Measurements from ENCODE around the gene PANX1.

- TF ChIP-seq POLR2A (IDR thresholded peaks at IDR 0.05; ENCODE audit: low read depth, low read length) (no peak), EP300 (IDR thresholded peaks at IDR 0.05; ENCODE audit: borderline replicate concordance in 1 of 2, control insufficient read depth in 1 of 2, low read depth in 2 of 2, low read length in 2 of 2) (no peak), ZSCAN29 (IDR thresholded peaks at IDR 0.05) (no peak), YY1 (IDR thresholded peaks at IDR 0.05; ENCODE audit: low read depth, low read length) (no peak), ATF7 (IDR thresholded peaks at IDR 0.05; ENCODE audit: low read depth) (no peak), ATF2 (IDR thresholded peaks at IDR 0.05; ENCODE audit: low read length) (no peak), SMAD5 (IDR thresholded peaks at IDR 0.05; ENCODE audit: low read depth) (no peak), CHD4 (IDR thresholded peaks at IDR 0.05) (no peak)
- TF ChIP-seq, protein P1, sequence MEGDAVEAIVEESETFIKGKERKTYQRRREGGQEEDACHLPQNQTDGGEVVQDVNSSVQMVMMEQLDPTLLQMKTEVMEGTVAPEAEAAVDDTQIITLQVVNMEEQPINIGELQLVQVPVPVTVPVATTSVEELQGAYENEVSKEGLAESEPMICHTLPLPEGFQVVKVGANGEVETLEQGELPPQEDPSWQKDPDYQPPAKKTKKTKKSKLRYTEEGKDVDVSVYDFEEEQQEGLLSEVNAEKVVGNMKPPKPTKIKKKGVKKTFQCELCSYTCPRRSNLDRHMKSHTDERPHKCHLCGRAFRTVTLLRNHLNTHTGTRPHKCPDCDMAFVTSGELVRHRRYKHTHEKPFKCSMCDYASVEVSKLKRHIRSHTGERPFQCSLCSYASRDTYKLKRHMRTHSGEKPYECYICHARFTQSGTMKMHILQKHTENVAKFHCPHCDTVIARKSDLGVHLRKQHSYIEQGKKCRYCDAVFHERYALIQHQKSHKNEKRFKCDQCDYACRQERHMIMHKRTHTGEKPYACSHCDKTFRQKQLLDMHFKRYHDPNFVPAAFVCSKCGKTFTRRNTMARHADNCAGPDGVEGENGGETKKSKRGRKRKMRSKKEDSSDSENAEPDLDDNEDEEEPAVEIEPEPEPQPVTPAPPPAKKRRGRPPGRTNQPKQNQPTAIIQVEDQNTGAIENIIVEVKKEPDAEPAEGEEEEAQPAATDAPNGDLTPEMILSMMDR (IDR thresholded peaks at IDR 0.05 in 2 of 3, conservative IDR thresholded peaks at IDR 0.05 in 1 of 3; ENCODE audit: control insufficient read depth in 2 of 3, extremely low read depth in 1 of 3, insufficient read depth in 1 of 3, low read depth in 3 of 3, low read length in 3 of 3): no peak
- TF ChIP-seq, protein P2, sequence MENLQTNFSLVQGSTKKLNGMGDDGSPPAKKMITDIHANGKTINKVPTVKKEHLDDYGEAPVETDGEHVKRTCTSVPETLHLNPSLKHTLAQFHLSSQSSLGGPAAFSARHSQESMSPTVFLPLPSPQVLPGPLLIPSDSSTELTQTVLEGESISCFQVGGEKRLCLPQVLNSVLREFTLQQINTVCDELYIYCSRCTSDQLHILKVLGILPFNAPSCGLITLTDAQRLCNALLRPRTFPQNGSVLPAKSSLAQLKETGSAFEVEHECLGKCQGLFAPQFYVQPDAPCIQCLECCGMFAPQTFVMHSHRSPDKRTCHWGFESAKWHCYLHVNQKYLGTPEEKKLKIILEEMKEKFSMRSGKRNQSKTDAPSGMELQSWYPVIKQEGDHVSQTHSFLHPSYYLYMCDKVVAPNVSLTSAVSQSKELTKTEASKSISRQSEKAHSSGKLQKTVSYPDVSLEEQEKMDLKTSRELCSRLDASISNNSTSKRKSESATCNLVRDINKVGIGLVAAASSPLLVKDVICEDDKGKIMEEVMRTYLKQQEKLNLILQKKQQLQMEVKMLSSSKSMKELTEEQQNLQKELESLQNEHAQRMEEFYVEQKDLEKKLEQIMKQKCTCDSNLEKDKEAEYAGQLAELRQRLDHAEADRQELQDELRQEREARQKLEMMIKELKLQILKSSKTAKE (IDR thresholded peaks at IDR 0.05; ENCODE audit: low read depth, poor library complexity, severe bottlenecking): no peak
Measured at GRCh38 chr11:94090401-94090800, 38.2 kb upstream of the PANX1 start.
